Hematopoietic multipotent progenitor cell treated with erythropoietin and hydrocortisone succinate and interleukin-3 and kit ligand, for 15 days (in vitro differentiated cells): Measurements from ENCODE around the gene SLK.

ENCODE experiments used
- DNase-seq: peaks from one replicate; pipeline ENCODE4 v3.0.0-alpha.2; 2015; ENCODE audit warnings: low spot score

Gene SLK

GRCh38 chr10:104054430-104054829 lies 87.5 kb downstream of the SLK start:
- no peak for DNase-seq

GRCh38 chr10:104056619-104057273 lies 89.8 kb downstream of the SLK start:
- no peak for DNase-seq

DNA sequence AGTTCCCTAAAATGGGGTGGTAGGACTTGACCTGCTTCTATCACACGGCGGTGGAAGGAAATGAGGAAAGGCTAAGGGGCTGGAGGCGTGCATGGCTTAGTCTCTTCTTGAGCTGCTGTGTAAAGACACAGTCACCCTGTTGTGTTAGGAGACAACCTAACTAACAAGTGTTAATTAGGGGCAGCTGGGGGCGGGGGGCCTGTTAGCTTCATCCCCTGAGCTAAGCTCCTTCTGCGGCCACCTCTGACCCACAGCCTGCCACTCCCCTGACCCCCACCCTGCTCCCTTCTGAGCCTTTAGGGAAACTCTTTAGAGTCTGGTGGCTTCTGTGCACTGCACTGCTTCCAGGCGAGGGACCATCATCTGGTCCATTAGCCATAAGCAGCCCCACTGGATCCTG lies 90.8 kb downstream of the SLK start:
- DNase-seq: no peak

DNA sequence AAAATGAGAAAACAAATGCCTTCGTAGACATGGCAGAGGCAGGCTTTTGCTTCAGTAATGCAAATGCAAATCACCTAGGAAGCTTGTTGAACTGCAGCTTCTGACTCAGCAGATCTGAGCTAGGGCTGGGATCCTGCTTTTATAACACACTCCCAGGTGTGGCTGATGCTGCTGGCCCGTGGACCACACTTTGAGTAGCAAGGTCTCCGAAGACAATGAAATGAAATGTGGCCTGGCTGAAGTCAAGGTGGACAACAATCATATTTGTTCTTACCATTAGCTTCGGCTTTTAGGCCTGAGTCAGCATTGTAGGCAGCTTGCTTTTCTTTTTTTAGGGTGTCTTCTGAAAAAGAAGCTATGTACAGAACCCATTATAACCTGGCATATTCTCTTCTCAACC lies 92.4 kb downstream of the SLK start:
- no peak for DNase-seq

DNA sequence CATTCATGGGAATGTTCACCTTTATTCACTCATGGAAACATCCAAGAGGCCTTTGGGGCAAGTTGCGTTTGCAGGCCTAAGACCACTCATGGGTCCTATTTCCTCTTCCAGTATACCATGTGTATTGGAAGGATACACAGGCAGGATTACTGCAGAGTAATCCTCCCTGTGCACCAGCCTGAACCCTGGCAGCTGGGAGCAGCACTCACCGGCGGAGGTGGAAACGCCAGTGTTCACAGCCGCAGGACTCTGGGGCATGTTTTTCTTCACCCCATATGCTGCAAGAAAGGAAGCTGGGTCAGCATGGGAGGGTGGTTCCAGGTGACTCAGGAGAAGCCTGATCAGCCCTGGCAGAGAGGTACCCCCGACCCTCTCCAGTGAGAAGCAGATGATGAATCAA lies 94.3 kb downstream of the SLK start:
- DNase-seq: no peak

- no peak for DNase-seq
These were observed 98.8 kb downstream of the SLK start for GRCh38 chr10:104065748-104066147.

DNA sequence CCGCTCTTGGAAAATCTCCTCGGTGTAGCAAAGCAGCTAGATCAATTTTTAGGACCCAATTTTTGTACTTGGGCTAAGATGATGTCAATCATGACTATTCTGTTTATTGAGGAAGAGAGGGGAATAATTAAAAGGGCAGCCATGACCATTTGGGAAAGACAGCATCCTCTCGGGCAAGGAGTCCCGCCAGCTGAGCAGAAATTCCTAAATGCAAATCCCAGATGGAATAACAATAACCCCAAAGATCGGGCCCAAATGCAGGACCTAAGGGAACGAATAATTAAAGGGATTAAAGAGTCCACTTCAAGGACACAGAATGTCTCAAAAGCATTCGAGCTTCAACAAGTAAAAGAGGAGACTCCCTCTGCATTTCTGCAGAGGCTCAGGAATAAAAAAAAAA lies 100.0 kb downstream of the SLK start:
- DNase-seq: no peak

- DNase-seq: no peak
These were observed 100.6 kb downstream of the SLK start for GRCh38 chr10:104067525-104067924.

DNA sequence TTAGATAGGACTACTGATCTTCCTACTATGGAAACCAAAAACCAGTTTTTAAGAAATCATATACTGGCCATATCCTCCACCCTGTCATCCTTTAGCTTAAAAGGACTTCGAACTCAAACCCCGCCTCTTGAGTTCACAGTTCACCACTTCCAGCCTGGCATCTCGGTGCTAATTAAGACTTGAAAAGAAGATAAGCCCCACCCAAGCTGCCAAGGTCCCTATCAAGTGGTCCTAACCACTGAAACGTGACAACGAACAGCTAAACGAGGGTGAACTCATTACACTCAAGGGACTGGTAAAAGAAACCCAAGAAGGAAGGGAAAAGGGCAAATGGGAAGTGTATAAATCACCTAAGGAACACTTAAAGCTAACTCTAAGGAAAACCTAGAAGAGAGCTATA lies 102.7 kb downstream of the SLK start:
- DNase-seq: no peak

DNA sequence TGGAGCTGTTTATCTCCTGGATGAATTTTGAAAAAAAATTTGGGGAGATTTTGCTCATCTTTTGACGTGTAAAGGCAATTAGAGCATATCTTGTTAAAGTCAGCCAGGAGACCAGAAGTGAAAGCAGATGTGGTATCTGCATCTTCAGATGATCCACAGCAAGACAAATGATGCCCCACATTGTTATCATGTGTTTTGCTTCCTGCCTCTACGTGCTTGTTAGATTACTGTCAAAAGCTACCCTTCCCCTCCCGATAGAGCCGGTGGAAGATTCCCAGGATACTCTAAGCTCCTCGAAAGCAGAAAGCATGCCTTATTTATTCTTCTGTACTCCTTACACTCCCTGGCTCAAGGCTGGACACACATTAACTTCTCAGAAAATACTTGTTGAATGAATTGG lies 105.8 kb downstream of the SLK start:
- DNase-seq: no peak

GRCh38 chr10:104074505-104074904 lies 107.6 kb downstream of the SLK start:
- DNase-seq: no peak

DNA sequence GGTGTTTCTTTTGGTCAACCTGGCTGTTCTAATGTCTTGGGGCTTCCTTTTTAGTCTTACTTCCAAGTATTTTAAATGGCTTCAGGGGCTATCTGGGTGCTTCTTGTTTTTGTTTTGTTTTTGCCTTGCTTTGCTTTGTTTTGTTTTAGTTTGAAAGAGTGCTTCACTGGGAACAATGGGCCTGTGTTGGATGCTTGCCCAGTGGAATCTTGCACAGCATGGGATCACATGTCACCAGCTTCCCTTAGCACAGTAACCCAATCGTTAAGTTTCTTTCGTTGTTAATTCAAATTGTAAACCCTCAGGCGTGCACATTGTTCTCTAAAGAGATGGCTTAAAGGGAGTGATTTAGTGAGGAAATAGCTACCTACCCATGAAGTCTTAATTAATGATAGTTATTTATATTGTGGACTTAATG lies 109.8 kb downstream of the SLK start:
- no peak for DNase-seq

GRCh38 chr10:104077247-104077646 lies 110.3 kb downstream of the SLK start:
- DNase-seq: no peak

DNA sequence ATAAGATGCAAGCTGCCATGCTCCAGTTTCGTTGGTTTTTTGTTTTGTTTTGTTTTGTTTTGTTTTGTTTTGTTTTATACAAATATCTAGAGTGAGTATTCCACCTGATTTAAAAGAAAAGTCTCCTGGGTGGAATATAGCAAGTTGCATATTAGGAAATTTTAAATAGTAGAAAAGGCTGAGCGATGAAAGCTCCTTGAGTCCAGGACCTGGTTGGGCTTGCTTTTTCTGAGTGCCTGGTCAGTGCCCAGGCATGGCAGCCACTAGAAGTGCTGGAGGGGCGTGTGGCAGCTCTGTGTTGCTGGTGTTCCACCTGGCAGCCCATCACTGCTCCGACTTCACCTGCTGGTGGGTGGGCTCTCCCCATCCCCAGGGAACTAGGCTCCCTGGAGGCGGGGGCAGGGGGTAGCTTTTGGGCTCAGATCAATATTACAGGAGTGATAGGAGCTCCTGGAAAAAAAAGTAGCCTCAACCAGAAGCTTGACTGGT lies 110.8 kb downstream of the SLK start:
- DNase-seq: no peak
